ENCODE results near the gene RIPK3. TPM values are rescaled to one million over a fixed set of nuclear protein-coding genes. Genes with fewer than 3 reads are reported as not detected.

Gene RIPK3
- total and polyA plus RNA-seq, 2 of the 8 experiments (the other 6 are each of a cell fraction or from before 2014, with no cell fraction given): 0.24 to 0.39 TPM

- TF ChIP-seq ATF2 (IDR thresholded peaks at IDR 0.05; ENCODE audit: low read length) (no peak), SP1 (IDR thresholded peaks at IDR 0.05; ENCODE audit: low read depth, low read length) (0 out of 2 replicates have a peak, but pooled peaks have one; percentile 10), CTCF (IDR thresholded peaks at IDR 0.05; ENCODE audit: control extremely low read depth in 1 of 3, insufficient read depth in 1 of 3, low read depth in 1 of 3, low read length in 3 of 3) (no peak), MAFK (IDR thresholded peaks at IDR 0.05; ENCODE audit: low read depth, low read length) (no peak), SRF (IDR thresholded peaks at IDR 0.05; ENCODE audit: low read depth, low read length) (no peak), RAD21 (IDR thresholded peaks at IDR 0.05 in 1 of 2, conservative IDR thresholded peaks at IDR 0.05 in 1 of 2; ENCODE audit: low read depth in 2 of 2, low read length in 2 of 2) (peak in 1 of 2 experiments; percentile 16; a peak in 1 of 4 replicates), TBP (IDR thresholded peaks at IDR 0.05; ENCODE audit: low read depth, low read length) (no peak), RXRA (IDR thresholded peaks at IDR 0.05; ENCODE audit: insufficient read depth, low read depth, low read length) (no peak), POLR2AphosphoS5 (IDR thresholded peaks at IDR 0.05; ENCODE audit: low read depth, low read length) (no peak)
Measured at GRCh38 chr14:24368562-24369252, 28.9 kb upstream of the RIPK3 start (continued).
